NCI-H2227 (cell line): ENCODE measurements around the gene FHIT.

Experiments
- DNase-seq: peaks from one replicate; lab custom pipeline; 2025; ENCODE audit not compliant: unreplicated experiment; lab: John Stamatoyannopoulos, UW

FHIT gene

GRCh38 chr3:60090548-60090947, 1160.7 kb downstream of the FHIT start:
- no peak for DNase-seq

GRCh38 chr3:60086811-60087210, 1164.4 kb downstream of the FHIT start:
- DNase-seq, result no peak

- no peak for DNase-seq
These were observed 1165.6 kb downstream of the FHIT start for GRCh38 chr3:60085649-60086048.

- no peak for DNase-seq
These were observed 1169.7 kb downstream of the FHIT start for GRCh38 chr3:60081381-60082095.

GRCh38 chr3:60080648-60081047, 1170.6 kb downstream of the FHIT start:
- DNase-seq, result no peak

- DNase-seq, result no peak
These were observed 1172.2 kb downstream of the FHIT start for GRCh38 chr3:60079076-60079475.

- no peak for DNase-seq
These were observed 1174.9 kb downstream of the FHIT start for GRCh38 chr3:60076331-60076730.

GRCh38 chr3:60073942-60074341, 1177.3 kb downstream of the FHIT start:
- DNase-seq, result no peak

- no peak for DNase-seq
These were observed 1178.0 kb downstream of the FHIT start for GRCh38 chr3:60073228-60073627.

DNA sequence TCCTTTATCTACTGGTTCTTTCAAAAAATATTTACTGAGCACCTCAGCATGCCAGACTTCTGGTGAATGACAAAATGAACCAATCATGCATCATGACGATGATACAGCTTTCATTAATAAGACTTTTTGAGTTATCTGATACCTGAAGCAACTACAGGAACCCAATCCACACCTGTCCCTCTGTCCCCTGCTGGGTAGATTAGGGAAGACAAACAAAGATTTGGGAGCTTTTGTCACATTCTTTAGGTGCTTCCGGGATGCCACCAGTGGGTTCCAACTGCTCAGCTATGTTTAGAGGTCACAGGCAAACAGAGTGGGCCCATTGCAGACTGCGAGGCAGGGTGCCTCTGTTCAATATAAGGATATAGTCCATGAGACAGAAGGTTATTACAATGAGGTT, 1180.9 kb downstream of the FHIT start:
- DNase-seq, result no peak

DNA sequence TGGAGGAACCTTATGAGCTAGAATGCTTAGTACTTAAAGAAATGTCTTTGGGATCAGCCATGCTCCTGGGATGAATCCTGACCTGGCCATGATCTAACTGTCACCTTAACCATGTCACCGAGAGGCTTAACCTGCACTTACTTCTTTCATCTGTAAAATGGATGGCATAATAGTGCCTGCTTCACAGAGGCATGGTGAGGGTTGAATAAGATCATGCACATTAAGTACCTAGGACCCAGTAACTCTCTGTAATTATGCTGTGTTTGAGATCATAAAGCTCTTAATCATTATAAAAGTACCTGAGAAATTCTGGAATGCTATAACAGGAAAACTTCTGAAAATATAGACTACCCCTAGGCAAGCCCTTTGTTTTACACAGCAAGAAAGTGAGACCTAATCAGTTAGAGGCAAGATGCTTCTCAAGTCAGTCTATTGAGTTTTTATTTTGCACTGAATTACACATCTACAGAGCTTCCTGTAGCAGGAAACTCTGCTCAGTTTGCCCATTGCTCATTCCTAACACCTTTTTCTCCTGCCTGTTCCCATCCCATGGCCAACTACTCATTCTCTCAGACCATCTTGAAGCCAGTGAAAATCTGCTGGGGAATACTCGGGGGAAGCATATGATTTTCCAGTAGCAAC, 1185.9 kb downstream of the FHIT start:
- DNase-seq, result no peak

DNA sequence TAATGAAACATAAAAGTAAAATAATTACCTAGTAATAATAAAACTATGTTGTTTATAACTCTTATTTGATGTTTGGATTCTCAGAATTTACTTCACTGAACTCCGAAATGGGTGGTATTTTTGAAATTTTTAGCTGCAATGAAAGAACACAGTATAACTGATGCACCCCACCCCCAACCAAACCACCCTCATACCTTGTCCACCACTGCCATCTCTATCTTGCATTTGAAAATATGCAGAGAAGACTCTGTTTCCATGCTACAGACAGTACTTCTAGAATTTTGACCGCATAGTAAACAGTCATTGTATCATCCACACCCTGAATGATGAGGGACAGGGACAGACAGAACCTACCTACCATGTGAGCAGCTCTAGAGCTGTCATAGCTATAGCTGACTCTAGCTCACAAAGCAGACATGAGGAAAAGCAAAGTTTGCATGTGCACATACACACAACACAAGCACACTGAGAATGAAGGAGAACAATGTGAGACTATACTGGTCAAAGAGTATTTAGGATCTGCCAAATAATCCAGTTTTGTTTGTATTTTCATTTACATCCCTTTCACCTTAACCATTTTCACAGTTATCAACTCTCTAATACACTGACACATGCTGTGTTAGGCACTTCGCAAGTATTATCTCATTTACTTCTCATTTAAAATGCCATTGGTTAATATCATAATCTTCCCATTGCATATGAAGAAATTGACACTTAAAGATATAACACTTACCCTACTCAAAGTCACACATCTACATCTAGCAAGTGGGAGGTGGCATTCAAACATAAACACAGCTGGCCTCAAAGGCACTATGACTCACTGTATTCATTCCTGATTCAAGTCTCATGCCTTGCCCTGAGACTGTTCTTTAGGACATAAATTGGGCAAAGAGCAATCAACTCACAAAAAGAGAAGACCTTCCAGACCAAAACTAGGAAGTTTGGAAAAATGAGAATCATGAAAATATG, 1186.8 kb downstream of the FHIT start:
- no peak for DNase-seq

DNA sequence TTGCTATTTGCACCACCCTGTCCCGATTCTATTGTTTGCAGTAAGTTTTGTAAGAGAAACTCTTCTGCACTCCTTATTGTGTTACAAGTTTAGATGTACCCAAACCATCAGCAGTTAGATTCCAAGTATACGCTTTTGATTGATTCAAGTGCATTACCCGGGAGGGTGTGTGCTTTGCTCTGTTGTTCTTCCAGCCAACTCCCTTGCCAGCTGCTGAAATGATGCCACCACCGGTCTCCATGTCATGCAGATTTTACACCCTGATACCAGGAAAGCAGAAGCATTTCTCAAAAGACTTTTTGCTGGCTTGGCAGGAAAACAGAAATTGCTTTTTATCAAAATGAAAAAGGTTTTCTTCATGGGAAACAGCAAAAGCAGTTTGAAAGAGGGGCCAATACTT, 1194.8 kb downstream of the FHIT start:
- no peak for DNase-seq

- no peak for DNase-seq
These were observed 1195.5 kb downstream of the FHIT start for GRCh38 chr3:60055765-60056164.

DNA sequence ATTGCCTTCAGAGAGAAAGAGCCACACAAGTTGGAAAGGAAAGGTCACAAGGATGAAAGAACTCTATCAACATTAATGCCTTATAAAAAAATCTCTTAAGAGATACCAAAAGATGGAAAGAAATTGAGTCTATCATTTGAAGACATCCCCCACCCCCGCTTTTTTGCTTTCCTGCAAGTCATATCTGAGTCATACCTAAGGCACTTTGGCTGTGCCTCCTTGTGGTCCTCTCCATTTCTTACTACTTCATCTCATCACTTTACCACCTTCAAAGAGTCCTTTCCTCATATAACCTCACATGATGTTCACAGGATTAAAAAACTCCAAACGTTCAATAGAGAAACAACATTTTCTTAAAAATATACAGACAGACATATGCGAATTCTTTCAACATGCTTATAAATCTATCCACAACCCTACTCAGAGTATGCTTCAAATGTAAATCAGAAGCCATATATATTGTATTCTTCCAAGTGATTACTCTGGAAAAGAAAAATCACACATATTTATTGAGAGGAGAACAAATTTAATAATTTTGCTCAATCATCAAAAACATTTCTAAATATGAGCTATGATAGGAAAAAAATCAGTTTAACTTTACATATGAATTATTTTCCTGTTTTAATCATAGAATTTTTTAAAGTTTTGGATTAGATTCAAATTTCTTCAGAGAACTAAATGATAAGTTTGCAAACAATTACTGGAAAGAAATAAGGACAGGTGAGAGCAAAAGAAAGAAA, 1197.6 kb downstream of the FHIT start:
- DNase-seq, result no peak

DNA sequence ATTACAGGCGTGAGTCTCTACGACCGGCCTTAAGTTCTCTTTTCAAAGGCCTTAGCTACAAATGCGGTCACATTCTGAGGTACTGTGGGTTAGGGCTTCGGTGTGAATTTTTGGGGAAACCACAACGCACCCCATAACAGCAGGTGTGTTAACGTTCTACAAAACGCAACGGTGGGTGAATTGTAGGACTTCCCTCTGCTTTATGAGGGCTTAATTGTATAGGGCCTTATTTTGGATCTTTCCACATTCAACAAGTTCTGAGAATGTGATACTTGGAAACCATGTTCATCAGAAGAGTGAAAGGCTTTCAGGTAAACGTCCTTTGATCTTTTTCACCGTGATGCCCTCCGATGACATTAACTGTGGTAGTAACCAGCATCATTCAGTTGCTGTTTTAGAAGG, 1202.8 kb downstream of the FHIT start:
- no peak for DNase-seq

GRCh38 chr3:60047426-60048200, 1203.6 kb downstream of the FHIT start:
- no peak for DNase-seq

- DNase-seq, result no peak
These were observed 1205.0 kb downstream of the FHIT start for GRCh38 chr3:60046210-60046609.

DNA sequence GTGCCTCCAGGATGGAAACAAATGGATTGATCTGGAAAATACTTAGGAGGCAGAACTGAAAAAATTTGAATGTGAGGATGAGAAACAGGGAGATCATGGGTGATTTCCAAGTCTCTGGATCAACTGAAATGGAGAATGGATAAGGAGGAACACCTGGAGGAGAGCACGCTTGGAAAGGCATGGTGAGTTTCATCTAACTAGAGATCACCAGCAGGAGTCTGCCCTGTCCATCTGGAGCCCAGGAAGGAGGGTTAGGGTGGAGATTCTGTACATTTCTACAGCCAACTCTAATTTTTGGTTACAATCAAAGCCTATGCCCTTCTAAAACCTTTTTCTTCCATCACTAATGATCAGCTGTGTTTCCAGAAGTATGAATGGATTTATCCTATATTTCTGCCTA, 1205.6 kb downstream of the FHIT start:
- no peak for DNase-seq

DNA sequence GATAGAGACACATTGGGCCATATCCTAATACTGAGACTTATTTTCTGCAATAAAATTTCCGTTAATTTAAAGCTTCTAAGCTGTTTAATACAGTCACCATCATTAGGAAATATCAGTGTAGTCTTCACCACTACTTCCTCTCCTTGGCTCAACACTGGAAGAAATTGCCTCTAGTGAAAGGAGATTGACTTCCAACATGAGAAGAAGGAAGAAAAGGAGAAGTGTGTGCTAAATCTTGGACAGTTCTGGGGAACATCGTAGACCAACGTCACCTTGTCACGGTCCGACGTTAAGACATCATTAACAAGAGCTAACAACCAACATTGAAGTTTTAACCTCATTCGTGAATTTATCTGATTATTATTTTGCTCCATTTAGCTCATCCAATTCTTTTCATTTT, 1214.4 kb downstream of the FHIT start:
- no peak for DNase-seq
